CD4-positive, CD25-positive, alpha-beta regulatory T cell (primary cell): ENCODE results near the gene ANKRD23. TPM values are rescaled to one million over a fixed set of nuclear protein-coding genes. Genes with fewer than 3 reads are reported as not detected.

Experiments used
- ATAC-seq, 2 donors: fragments of 150-1000 bp; cut with Tn5 transposase; one replicate each; pipeline ENCODE4 v1.10.0; 2021; ENCODE audit warnings: low read depth in 2 of 2, moderate number of reproducible peaks in 2 of 2, moderate library complexity in 1 of 2
- DNase-seq, 3 donors: peaks; one replicate each; pipeline versions ENCODE4 v3.0.0 to v3.0.0-alpha.2; 2012 to 2022; ENCODE audit warnings: mixed read lengths in 1 of 3
- H3K27ac ChIP-seq: one replicate; pipeline ENCODE4 v1.7.0; 2013; ENCODE audit warnings: mild to moderate bottlenecking, low read length; ENCODE audit not compliant: insufficient read depth, poor library complexity, severe bottlenecking
- H3K27me3 ChIP-seq: one replicate; pipeline ENCODE4 v1.7.0; 2013; ENCODE audit warnings: low read length; ENCODE audit not compliant: control insufficient read depth, insufficient read depth
- H3K36me3 ChIP-seq: one replicate; pipeline ENCODE4 v1.7.0; 2013; ENCODE audit warnings: mild to moderate bottlenecking, low read length, moderate library complexity; ENCODE audit not compliant: control insufficient read depth, insufficient read depth
- H3K4me1 ChIP-seq: 2 replicates; pipeline ENCODE4 v1.7.0; 2013; ENCODE audit warnings: mild to moderate bottlenecking, low read length; ENCODE audit not compliant: insufficient read depth, control insufficient read depth, poor library complexity, severe bottlenecking
- H3K4me3 ChIP-seq: one replicate; pipeline ENCODE4 v1.7.0; 2013; ENCODE audit warnings: low read depth, mild to moderate bottlenecking, low read length, moderate library complexity
- H3K9me3 ChIP-seq, 2 experiments: 1 replicate in 1 of 2; 2 replicates in 1 of 2; pipeline ENCODE4 v1.7.0; 2013; ENCODE audit warnings: low read length in 2 of 2, mild to moderate bottlenecking in 1 of 2, moderate library complexity in 1 of 2; ENCODE audit not compliant: control insufficient read depth in 2 of 2
- H3K27ac Mint-ChIP-seq, 3 donors: one replicate each; pipeline ENCODE4 v1.8.0; 2020 to 2022; ENCODE audit warnings: mild to moderate bottlenecking in 3 of 3, mixed read lengths in 3 of 3, moderate library complexity in 2 of 3
- H3K27me3 Mint-ChIP-seq: one replicate; pipeline ENCODE4 v1.8.0; 2022; ENCODE audit warnings: mild to moderate bottlenecking, mixed read lengths
- H3K36me3 Mint-ChIP-seq: one replicate; pipeline ENCODE4 v1.8.0; 2020; ENCODE audit warnings: mixed read lengths
- H3K4me1 Mint-ChIP-seq, 4 donors: one replicate each; pipeline ENCODE4 v1.8.0; 2020 to 2022; ENCODE audit warnings: mixed read lengths in 4 of 4, mild to moderate bottlenecking in 1 of 4
- H3K4me3 Mint-ChIP-seq, 4 donors: one replicate each; pipeline ENCODE4 v1.8.0; 2020 to 2022; ENCODE audit warnings: mild to moderate bottlenecking in 4 of 4, mixed read lengths in 4 of 4, moderate library complexity in 3 of 4
- H3K9me3 Mint-ChIP-seq, 7 donors: one replicate each; pipeline ENCODE4 v1.8.0; 2020 to 2022; ENCODE audit warnings: mixed read lengths in 7 of 7, mild to moderate bottlenecking in 3 of 7, moderate library complexity in 2 of 7
- polyA plus RNA-seq, 4 donors: library from polyadenylated mRNA; unstranded; fragments of 300-500 nt; fragmentation: Illumina TruSeq; gene quantifications; one replicate each; pipeline ENCODE4 v1.2.3, GENCODE V29; 2021
- total RNA-seq: library from RNA; stranded (reverse); gene quantifications from one replicate; pipeline ENCODE4 v1.2.3, GENCODE V29; 2022

ANKRD23 gene
- total and polyA plus RNA-seq, 5 donors from 2014 or later: 0.68 to 16.4 (median 0.93) TPM

GRCh38 chr2:96844405-96844808 lies 586 bp upstream of the ANKRD23 start:
- H3K4me3 ChIP-seq: no peak overlapping the region
- Mint-ChIP-seq H3K4me3 (no peak overlapping the region), H3K27ac (no peak overlapping the region), H3K4me1 (peaks cover 0 to 15% (median 8%) of the 10 kb centered on the region in 4 donors), H3K36me3 (peaks cover 9% of the 10 kb centered on the region), H3K9me3 (no peaks in the 10 kb centered on the region), H3K27me3 (no peaks in the 10 kb centered on the region)
- H3K4me1 ChIP-seq: peaks cover 8% of the 10 kb centered on the region
- ATAC-seq (no peak), DNase-seq (no peak)
- no peaks in the 10 kb centered on the region for H3K27me3 ChIP-seq
- peaks cover 22% of the 10 kb centered on the region for H3K36me3 ChIP-seq
- H3K27ac ChIP-seq: no peak overlapping the region
- no peaks in the 10 kb centered on the region for H3K9me3 ChIP-seq

GRCh38 chr2:96842600-96842999 lies 1.2 kb downstream of the ANKRD23 start:
- no peaks in the 10 kb centered on the region for H3K9me3 ChIP-seq
- Mint-ChIP-seq H3K36me3 (peaks cover 3% of the 10 kb centered on the region), H3K27me3 (no peaks in the 10 kb centered on the region), H3K27ac (peak overlapping the region in 2 of 3 donors; percentile 36 to 79), H3K9me3 (no peaks in the 10 kb centered on the region), H3K4me1 (peaks cover 0 to 19% (median 6%) of the 10 kb centered on the region in 4 donors), H3K4me3 (no peak overlapping the region)
- H3K27ac ChIP-seq: no peak overlapping the region
- DNase-seq: no peak
- H3K4me3 ChIP-seq: no peak overlapping the region
- H3K27me3 ChIP-seq: no peaks in the 10 kb centered on the region
- peaks cover 19% of the 10 kb centered on the region for H3K4me1 ChIP-seq
- no peak for ATAC-seq
- peaks cover 8% of the 10 kb centered on the region for H3K36me3 ChIP-seq

- Histone ChIP-seq H3K27me3 (no peaks in the 10 kb centered on the region), H3K27ac (no peak overlapping the region), H3K4me1 (peaks cover 19% of the 10 kb centered on the region), H3K36me3 (peaks cover 4% of the 10 kb centered on the region), H3K4me3 (no peak overlapping the region), H3K9me3 (no peaks in the 10 kb centered on the region)
- Mint-ChIP-seq H3K27ac (peak overlapping the region in 1 of 3 donors; percentile 79), H3K4me1 (peaks cover 0 to 19% (median 6%) of the 10 kb centered on the region in 4 donors), H3K27me3 (no peaks in the 10 kb centered on the region), H3K4me3 (no peak overlapping the region), H3K9me3 (no peaks in the 10 kb centered on the region), H3K36me3 (no peaks in the 10 kb centered on the region)
- DNase-seq (no peak), ATAC-seq (no peak)
Measured at GRCh38 chr2:96841701-96842495, 1.9 kb downstream of the ANKRD23 start.

GRCh38 chr2:96839875-96840850 lies 3.7 kb downstream of the ANKRD23 start:
- Histone ChIP-seq H3K27me3 (no peaks in the 10 kb centered on the region), H3K36me3 (no peaks in the 10 kb centered on the region), H3K9me3 (no peaks in the 10 kb centered on the region), H3K4me3 (no peak overlapping the region), H3K27ac (no peak overlapping the region), H3K4me1 (peaks cover 19% of the 10 kb centered on the region)
- ATAC-seq (no peak), DNase-seq (no peak)
- Mint-ChIP-seq H3K36me3 (no peaks in the 10 kb centered on the region), H3K4me1 (peaks cover 0 to 19% (median 6%) of the 10 kb centered on the region in 4 donors), H3K27me3 (no peaks in the 10 kb centered on the region), H3K27ac (peak overlapping the region in 1 of 3 donors; percentile 14), H3K9me3 (no peaks in the 10 kb centered on the region), H3K4me3 (peak overlapping the region in 2 of 4 donors; percentile 56 to 73)

GRCh38 chr2:96839293-96839874 lies 4.4 kb downstream of the ANKRD23 start:
- H3K27ac ChIP-seq: peak overlapping the region; percentile 41
- peaks cover 19% of the 10 kb centered on the region for H3K4me1 ChIP-seq
- ATAC-seq (peak; percentile 95 to 96), DNase-seq (peak; percentile 68 to 94 (median 82))
- H3K9me3 ChIP-seq: no peaks in the 10 kb centered on the region
- Mint-ChIP-seq H3K27ac (peak overlapping the region; percentile 68 to 92 (median 82)), H3K27me3 (no peaks in the 10 kb centered on the region), H3K4me1 (peaks cover 0 to 19% (median 6%) of the 10 kb centered on the region in 4 donors), H3K4me3 (peak overlapping the region in 3 of 4 donors; percentile 66 to 82 (median 73)), H3K36me3 (no peaks in the 10 kb centered on the region), H3K9me3 (no peaks in the 10 kb centered on the region)
- H3K27me3 ChIP-seq: no peaks in the 10 kb centered on the region
- H3K4me3 ChIP-seq: no peak overlapping the region
- H3K36me3 ChIP-seq: no peaks in the 10 kb centered on the region

GRCh38 chr2:96838345-96839292 lies 5.2 kb downstream of the ANKRD23 start:
- ATAC-seq: no peak

More at GRCh38 chr2:96838345-96839292, 5.2 kb downstream of the ANKRD23 start:
- no peak overlapping the region for H3K4me3 ChIP-seq
- Mint-ChIP-seq H3K9me3 (no peaks in the 10 kb centered on the region), H3K27me3 (no peaks in the 10 kb centered on the region), H3K4me1 (peaks cover 0 to 19% (median 6%) of the 10 kb centered on the region in 4 donors), H3K4me3 (peak overlapping the region; percentile 66 to 82 (median 77)), H3K36me3 (peaks cover under 1% of the 10 kb centered on the region), H3K27ac (peak overlapping the region; percentile 68 to 92 (median 82))
- DNase-seq: no peak
- no peaks in the 10 kb centered on the region for H3K9me3 ChIP-seq
- H3K36me3 ChIP-seq: peaks cover 2% of the 10 kb centered on the region
- H3K4me1 ChIP-seq: peaks cover 19% of the 10 kb centered on the region
- H3K27me3 ChIP-seq: no peaks in the 10 kb centered on the region
- peak overlapping the region; percentile 41 for H3K27ac ChIP-seq
